OCI-LY3 (cell line): ENCODE results near the gene SKA1.

Experiments
- H2AFZ ChIP-seq: fragments of 200-600, 300-600 bp; shearing (Covaris generic); 2 replicates; pipeline ENCODE4 v1.6.0; 2014; ENCODE audit warnings: antibody characterized with exemption, low read depth, low read length
- H3K27ac ChIP-seq: fragments of 200-600, 300-600 bp; sonication (generic); 2 replicates; pipeline ENCODE4 v1.5.1; 2014; ENCODE audit warnings: mild to moderate bottlenecking, low read length, moderate library complexity, mixed read lengths
- H3K27me3 ChIP-seq: fragments of 200-600, 300-600 bp; sonication (generic); 2 replicates; pipeline ENCODE4 v1.6.1; 2014; ENCODE audit warnings: low read depth, low read length, mixed read lengths
- H3K36me3 ChIP-seq: fragments of 200-600, 300-600 bp; sonication (generic); replicated peaks from 2 replicates; pipeline ENCODE3; 2014; ENCODE audit warnings: low read depth, low read length, mixed read lengths
- H3K4me1 ChIP-seq: fragments of 300-600, 200-600 bp; sonication (generic); 2 replicates; pipeline ENCODE4 v1.6.1; 2014; ENCODE audit warnings: low read length, mixed read lengths
- H3K4me2 ChIP-seq: fragments of 200-600, 300-600 bp; sonication (generic); 2 replicates; pipeline ENCODE4 v1.6.1; 2014; ENCODE audit warnings: low read length, mixed read lengths
- H3K4me3 ChIP-seq: fragments of 300-600, 200-600 bp; sonication (generic); 2 replicates; pipeline ENCODE4 v1.5.1; 2014; ENCODE audit warnings: antibody characterized with exemption, mild to moderate bottlenecking, low read length, moderate library complexity
- H3K79me2 ChIP-seq: fragments of 300-600, 200-600 bp; shearing (Covaris generic); 2 replicates; pipeline ENCODE4 v1.6.1; 2014; ENCODE audit warnings: mild to moderate bottlenecking, low read length, mixed read lengths
- H3K9ac ChIP-seq: fragments of 300-600, 200-600 bp; shearing (Covaris generic); 2 replicates; pipeline ENCODE4 v1.6.0; 2014; ENCODE audit warnings: mild to moderate bottlenecking, low read length, moderate library complexity
- H3K9me3 ChIP-seq: fragments of 200-600, 300-600 bp; shearing (Covaris generic); 2 replicates; pipeline ENCODE4 v1.6.1; 2014; ENCODE audit warnings: low read length, mixed read lengths; ENCODE audit not compliant: insufficient read depth
- H4K20me1 ChIP-seq: fragments of 200-600, 300-600 bp; sonication (generic); 2 replicates; pipeline ENCODE4 v1.6.1; 2016; ENCODE audit warnings: low read length, mixed read lengths; ENCODE audit not compliant: insufficient read depth
- EZH2phosphoT487 ChIP-seq: fragments of 200-600 bp; shearing (Covaris generic); IDR thresholded peaks from 2 replicates; pipeline ENCODE4 v1.6.1; 2018; ENCODE audit warnings: antibody characterized with exemption, mixed run types, low read depth
- TF ChIP-seq, protein P1 (sequence below): fragments of 200-600, 300-600 bp; sonication (generic); IDR thresholded peaks from 2 replicates; pipeline ENCODE4 v1.5.1; 2014; ENCODE audit warnings: antibody characterized with exemption, low read length, low read depth

The SKA1 gene

DNA sequence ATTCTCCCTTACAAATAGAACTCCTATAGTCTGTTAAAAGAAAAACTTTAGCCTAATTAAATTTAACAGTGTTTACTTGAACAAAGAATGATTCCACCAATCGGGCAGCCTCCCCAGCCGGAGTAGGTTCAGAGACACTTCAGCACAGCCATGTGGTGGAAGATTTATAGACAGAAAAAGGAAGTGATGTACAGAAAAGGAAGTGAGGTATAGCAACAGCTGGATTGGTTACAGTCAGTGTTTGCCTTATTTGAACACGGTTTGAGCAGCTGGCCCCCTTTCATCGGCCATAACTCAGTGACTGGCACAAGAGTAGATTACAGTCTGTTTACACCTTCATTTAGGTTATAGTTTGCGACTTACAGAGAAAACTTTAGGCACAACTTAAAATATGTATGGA is 2.1 kb upstream of the SKA1 start:
- Histone ChIP-seq H3K27ac (no peak overlapping the region), H2AFZ (peak overlapping the region; percentile 58; the same call in 1 of the 2 replicates), H3K4me1 (peaks cover 29% of the 10 kb centered on the region), H4K20me1 (no peaks in the 10 kb centered on the region), H3K9ac (no peak overlapping the region), H3K36me3 (peaks cover 21% of the 10 kb centered on the region), H3K9me3 (peaks cover 16% of the 10 kb centered on the region; the same call in 1 of the 2 replicates), H3K4me2 (0 out of 2 replicates have a peak overlapping the region, but pooled peaks have one; percentile 2), H3K27me3 (no peaks in the 10 kb centered on the region), H3K4me3 (0 out of 2 replicates have a peak overlapping the region, but pooled peaks have one; percentile 1), H3K79me2 (peaks cover 15% of the 10 kb centered on the region)
- TF ChIP-seq, protein P1, sequence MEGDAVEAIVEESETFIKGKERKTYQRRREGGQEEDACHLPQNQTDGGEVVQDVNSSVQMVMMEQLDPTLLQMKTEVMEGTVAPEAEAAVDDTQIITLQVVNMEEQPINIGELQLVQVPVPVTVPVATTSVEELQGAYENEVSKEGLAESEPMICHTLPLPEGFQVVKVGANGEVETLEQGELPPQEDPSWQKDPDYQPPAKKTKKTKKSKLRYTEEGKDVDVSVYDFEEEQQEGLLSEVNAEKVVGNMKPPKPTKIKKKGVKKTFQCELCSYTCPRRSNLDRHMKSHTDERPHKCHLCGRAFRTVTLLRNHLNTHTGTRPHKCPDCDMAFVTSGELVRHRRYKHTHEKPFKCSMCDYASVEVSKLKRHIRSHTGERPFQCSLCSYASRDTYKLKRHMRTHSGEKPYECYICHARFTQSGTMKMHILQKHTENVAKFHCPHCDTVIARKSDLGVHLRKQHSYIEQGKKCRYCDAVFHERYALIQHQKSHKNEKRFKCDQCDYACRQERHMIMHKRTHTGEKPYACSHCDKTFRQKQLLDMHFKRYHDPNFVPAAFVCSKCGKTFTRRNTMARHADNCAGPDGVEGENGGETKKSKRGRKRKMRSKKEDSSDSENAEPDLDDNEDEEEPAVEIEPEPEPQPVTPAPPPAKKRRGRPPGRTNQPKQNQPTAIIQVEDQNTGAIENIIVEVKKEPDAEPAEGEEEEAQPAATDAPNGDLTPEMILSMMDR: no peak; the same call in 1 of the 2 replicates
- no peak for TF ChIP-seq EZH2phosphoT487

- no peaks in the 10 kb centered on the region for H3K27me3 ChIP-seq
- H3K36me3 ChIP-seq: peaks cover 25% of the 10 kb centered on the region
- peak overlapping the region; percentile 79 for H3K4me2 ChIP-seq
- no peak overlapping the region for H3K4me3 ChIP-seq
- no peaks in the 10 kb centered on the region for H4K20me1 ChIP-seq
- H3K79me2 ChIP-seq: peaks cover 15% of the 10 kb centered on the region
- peaks cover 29% of the 10 kb centered on the region for H3K4me1 ChIP-seq
- H3K9ac ChIP-seq: no peak overlapping the region
- TF ChIP-seq, protein P1: no peak
- TF ChIP-seq EZH2phosphoT487: no peak
- no peak overlapping the region for H3K27ac ChIP-seq
- peaks cover 16% of the 10 kb centered on the region; the same call in 1 of the 2 replicates for H3K9me3 ChIP-seq
- H2AFZ ChIP-seq: no peak overlapping the region
Measured at GRCh38 chr18:50373561-50374219, 1.2 kb upstream of the SKA1 start.

DNA sequence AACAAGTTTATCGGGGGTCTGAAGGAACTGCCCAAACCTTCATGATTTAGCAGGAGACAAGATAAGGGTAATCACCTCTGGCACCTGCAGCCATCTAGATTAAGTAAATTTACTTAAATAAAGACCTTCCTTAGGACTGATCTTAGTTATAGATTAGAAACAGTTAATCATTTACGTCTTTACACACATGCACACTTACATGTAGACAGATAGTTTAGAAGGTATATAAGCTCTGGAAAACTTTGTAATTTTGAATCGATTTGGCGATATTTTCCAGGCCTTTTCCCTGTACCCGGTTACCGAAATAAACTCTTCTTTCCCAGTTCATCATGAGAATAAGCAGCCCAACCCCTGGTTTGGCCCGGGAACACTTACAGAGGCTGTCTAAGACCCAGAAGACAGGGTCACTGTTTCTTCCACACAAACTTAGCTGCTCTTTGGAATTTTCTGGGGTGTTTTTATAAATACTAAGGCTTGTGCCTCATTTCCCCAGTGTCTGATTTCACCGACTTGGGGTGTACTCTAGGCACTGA is 560 bp upstream of the SKA1 start:
- Histone ChIP-seq H2AFZ (peak overlapping the region; percentile 73), H3K79me2 (peaks cover 15% of the 10 kb centered on the region), H3K4me2 (peak overlapping the region; percentile 79), H4K20me1 (no peaks in the 10 kb centered on the region), H3K4me3 (peak overlapping the region; percentile 81), H3K27ac (peak overlapping the region; percentile 34), H3K27me3 (no peaks in the 10 kb centered on the region), H3K9me3 (peaks cover 14% of the 10 kb centered on the region; the same call in 1 of the 2 replicates), H3K36me3 (peaks cover 27% of the 10 kb centered on the region), H3K9ac (peak overlapping the region; percentile 73), H3K4me1 (peaks cover 29% of the 10 kb centered on the region)
- TF ChIP-seq, protein P1: no peak
- no peak for TF ChIP-seq EZH2phosphoT487

- Histone ChIP-seq H3K9ac (no peak overlapping the region), H3K79me2 (peaks cover 15% of the 10 kb centered on the region), H3K4me2 (no peak overlapping the region), H3K4me1 (peaks cover 21% of the 10 kb centered on the region), H3K36me3 (peaks cover 41% of the 10 kb centered on the region), H4K20me1 (no peaks in the 10 kb centered on the region), H2AFZ (no peak overlapping the region), H3K4me3 (no peak overlapping the region), H3K9me3 (peaks cover 4% of the 10 kb centered on the region; the same call in 1 of the 2 replicates), H3K27ac (no peak overlapping the region), H3K27me3 (no peaks in the 10 kb centered on the region)
- TF ChIP-seq, protein P1: no peak
- no peak for TF ChIP-seq EZH2phosphoT487
Measured at GRCh38 chr18:50377061-50377798, 2.4 kb downstream of the SKA1 start.
